K562 (cell line): ENCODE measurements around the gene SLC26A6. TPM values are rescaled to one million over a fixed set of nuclear protein-coding genes. Genes with fewer than 3 reads are reported as not detected.

Experiments used
- ATAC-seq: fragments of 200-7000 bp; cut with Tn5 transposase; 3 replicates; pipeline ENCODE4 v1.9.1; 2020; ENCODE audit warnings: moderate library complexity
- BruUV-seq: library from RNA; stranded (reverse); fragments of 400-500 nt; replicated peaks from 2 replicates; lab custom pipeline; 2021; lab: Mats Ljungman, UMichigan
- CTCF ChIA-PET: fragments of 300-600 bp; formaldehyde crosslinking; extraction: SDS; loops from one replicate; lab custom pipeline; 2021; ENCODE audit warnings: low intra/inter-chr PET ratio; lab: Yijun Ruan, JAX
- POLR2A ChIA-PET: fragments of 300-600, 350-650 bp; sonication (Branson Sonifier 250); formaldehyde crosslinking; extraction: SDS; loops from one replicate; lab custom pipeline; 2021; ENCODE audit warnings: antibody characterized with exemption, inconsistent platforms; lab: Yijun Ruan, JAX
- DNase-seq, 4 experiments: peaks; one replicate each; pipeline versions ENCODE4 v3.0.0 to v3.0.0-alpha.2; 2011 to 2018; ENCODE audit warnings: low spot score in 3 of 4, mixed read lengths in 3 of 4; ENCODE audit errors: extremely low read depth in 1 of 4
- FAIRE-seq: peaks from 2 replicates; lab custom pipeline; 2011; peaks lifted over from hg19 to GRCh38; lab: Jason Lieb, UNC
- H2AFZ ChIP-seq: 2 replicates; pipeline ENCODE4 v1.6.0; 2011; ENCODE audit warnings: low read depth, low read length, control low read depth, inconsistent platforms
- H3K27ac ChIP-seq: fragments of 200-600 bp; 3 replicates; pipeline ENCODE4 v1.8.0; 2011; ENCODE audit warnings: low read depth, mild to moderate bottlenecking, control low read depth, inconsistent platforms, low read length, moderate library complexity, mixed read lengths; ENCODE audit errors: extremely low read depth
- H3K27me3 ChIP-seq, 2 experiments: fragments of 300-600 bp in 1 of 2; 2 replicates in 1 of 2; 3 replicates in 1 of 2; pipeline versions ENCODE4 v1.6.0 to v1.8.0; 2011; ENCODE audit warnings: inconsistent platforms in 2 of 2, low read length in 2 of 2, mild to moderate bottlenecking in 1 of 2, mixed read lengths in 1 of 2, moderate library complexity in 1 of 2; ENCODE audit not compliant: control insufficient read depth in 2 of 2, insufficient read depth in 2 of 2
- H3K36me3 ChIP-seq: fragments of 300-600 bp; 3 replicates; pipeline ENCODE4 v1.8.0; 2011; ENCODE audit warnings: mild to moderate bottlenecking, low read length, inconsistent platforms; ENCODE audit not compliant: control insufficient read depth, insufficient read depth
- H3K4me1 ChIP-seq, 2 experiments: fragments of 200-600 bp in 1 of 2; replicated peaks in 1 of 2; 2 replicates in 1 of 2; 3 replicates in 1 of 2; pipeline versions ENCODE4 v1.5.1 to v1.8.0; 2011; ENCODE audit warnings: inconsistent platforms in 2 of 2, low read length in 2 of 2, mild to moderate bottlenecking in 1 of 2, mixed read lengths in 1 of 2, moderate library complexity in 1 of 2; ENCODE audit not compliant: control insufficient read depth in 2 of 2, insufficient read depth in 2 of 2
- H3K4me2 ChIP-seq: 2 replicates; pipeline ENCODE4 v1.6.1; 2011; ENCODE audit warnings: low read length, control low read depth, inconsistent platforms, mixed read lengths; ENCODE audit not compliant: insufficient read depth
- H3K4me3 ChIP-seq: fragments of 200-600 bp; sonication (generic), shearing (Covaris generic); 2 replicates; pipeline ENCODE4 v1.5.1; 2016; ENCODE audit warnings: control low read depth, inconsistent platforms
- H3K79me2 ChIP-seq: fragments of 200-600 bp; 3 replicates; pipeline ENCODE4 v1.8.0; 2011; ENCODE audit warnings: low read length, inconsistent platforms; ENCODE audit not compliant: control insufficient read depth, insufficient read depth
- H3K9ac ChIP-seq, 2 experiments: 2 replicates each; pipeline versions ENCODE4 v1.6.0 to v1.6.1; 2011; ENCODE audit warnings: low read depth in 2 of 2, low read length in 2 of 2, control low read depth in 1 of 2, inconsistent platforms in 1 of 2, mild to moderate bottlenecking in 1 of 2, mixed read lengths in 1 of 2; ENCODE audit not compliant: insufficient read depth in 1 of 2
- H3K9me1 ChIP-seq: one replicate; pipeline ENCODE4 v1.6.0; 2011; ENCODE audit warnings: inconsistent platforms, mild to moderate bottlenecking, low read length, moderate library complexity; ENCODE audit not compliant: control insufficient read depth, insufficient read depth
- H3K9me3 ChIP-seq: replicated peaks from 2 replicates; pipeline ENCODE4 v1.5.1; 2011; ENCODE audit warnings: low read depth, low read length, inconsistent platforms; ENCODE audit not compliant: control insufficient read depth, insufficient read depth
- H4K20me1 ChIP-seq: replicated peaks from 2 replicates; pipeline ENCODE4 v1.6.1; 2011; ENCODE audit warnings: low read length, inconsistent platforms, mixed read lengths; ENCODE audit not compliant: control insufficient read depth, insufficient read depth
- CTCFL ChIP-seq: IDR thresholded peaks from 2 replicates; pipeline ENCODE4 v1.6.1; 2011; ENCODE audit warnings: borderline replicate concordance, low read depth, mild to moderate bottlenecking, moderate library complexity, low read length; ENCODE audit not compliant: insufficient read depth, poor library complexity, severe bottlenecking
- ETV5 ChIP-seq: sonication (generic); formaldehyde crosslinking; IDR thresholded peaks from 2 replicates; pipeline ENCODE4 v1.4.0; 2020; ENCODE audit warnings: low read depth, mild to moderate bottlenecking, missing genetic modification reagents
- KAT8 ChIP-seq: fragments of 450-650 bp; IDR thresholded peaks from 2 replicates; pipeline ENCODE4 v1.6.1; 2016; ENCODE audit warnings: low read depth, mild to moderate bottlenecking
- MCM5 ChIP-seq: fragments of 450-650 bp; IDR thresholded peaks from 2 replicates; pipeline ENCODE4 v1.6.1; 2016; ENCODE audit warnings: low read depth
- NFIC ChIP-seq: fragments of 450-650 bp; IDR thresholded peaks from 2 replicates; pipeline ENCODE4 v1.6.1; 2017; ENCODE audit warnings: mild to moderate bottlenecking, inconsistent platforms
- TCF7L2 ChIP-seq: fragments of 150-350 bp; IDR thresholded peaks from 2 replicates; pipeline ENCODE4 v1.6.1; 2016; ENCODE audit warnings: low read depth, mild to moderate bottlenecking, low read length, moderate library complexity
- ZNF644 ChIP-seq: fragments of 200-800 bp; sonication (Bioruptor generic); IDR thresholded peaks from 2 replicates; pipeline ENCODE4 v1.6.1; 2016; ENCODE audit warnings: low read depth, missing genetic modification characterization, missing compliant biosample characterization
- WGBS: fragments of 100-300 bp; shearing (Covaris generic); methylation state at CpG from one replicate; pipeline ENCODE4 v1.1.6; 2016; ENCODE audit warnings: low coverage, mixed read lengths; ENCODE audit not compliant: insufficient coverage; ENCODE audit errors: missing lambda C conversion rate; 5-methylcytosine and 5-hydroxymethylcytosine counted together
- in situ Hi-C: fragments of 300-500 bp; cut with MboI; formaldehyde crosslinking; loops from 4 replicates; pipeline ENCODE4 v1.15.0; 2018; ENCODE audit warnings: inconsistent platforms, mixed read lengths
- intact Hi-C: fragments of 100-400 bp; cut with micrococcal nuclease; formaldehyde crosslinking; loops from 2 replicates; pipeline ENCODE4 v1.14.2; 2022
- polyA plus RNA-seq, 8 experiments: library from polyadenylated mRNA; depleted of rRNA in 4 of 8; stranded (reverse) in 5 of 8; unstranded in 3 of 8; fragments of >200 nt; fragmentation: Nextera tagmentation in 2 of 8; fragmentation: Illumina TruSeq in 1 of 8; extraction: Ambion mirVana in 2 of 8; extraction: Trizol in 1 of 8; gene quantifications; 2 replicates each; pipeline versions ENCODE4 v1.2.1 to v1.2.3, GENCODE V29; 2011 to 2014; ENCODE audit warnings: inconsistent platforms in 1 of 8, missing spikeins in 1 of 8
- total RNA-seq, 7 experiments: library from RNA; depleted of rRNA in 6 of 7; stranded (reverse); fragments of >200 nt in 6 of 7; fragmentation: Illumina TruSeq in 2 of 7; extraction: Trizol in 2 of 7; gene quantifications; 2 replicates each; pipeline versions ENCODE4 v1.2.1 to v1.2.3, GENCODE V29; 2011 to 2021; ENCODE audit warnings: low replicate concordance in 1 of 7
- TF ChIP-seq, protein P1 (sequence below): fragments of 250-450 bp; sonication (Bioruptor Pico); IDR thresholded peaks from 2 replicates; pipeline ENCODE4 v1.8.0; 2021; ENCODE audit warnings: moderate library complexity, mild to moderate bottlenecking, inconsistent platforms

SLC26A6 gene
- total and polyA plus RNA-seq, 9 of the 15 experiments (the other 6 are each of a cell fraction or from before 2014, with no cell fraction given), result 2.1 to 27.2 (median 14.8) TPM

GRCh38 chr3:48607519-48607918 lies 27.7 kb downstream of the SLC26A6 start:
- H3K4me3 ChIP-seq, result no peak overlapping the region
- TF ChIP-seq, protein P1, sequence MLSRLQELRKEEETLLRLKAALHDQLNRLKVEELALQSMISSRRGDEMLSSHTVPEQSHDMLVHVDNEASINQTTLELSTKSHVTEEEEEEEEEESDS, result no peak
- TF ChIP-seq CTCFL (no peak), ETV5 (CRISPR knock-in tag) (no peak), KAT8 (no peak), ZNF644 (tag) (no peak), NFIC (no peak), TCF7L2 (no peak), MCM5 (no peak)
- no peaks in the 10 kb centered on the region for H4K20me1 ChIP-seq
- H3K36me3 ChIP-seq, result peaks cover 55% of the 10 kb centered on the region; the same call in 2 of the 3 replicates
- no peak for ATAC-seq
- peaks cover 30% of the 10 kb centered on the region for H3K79me2 ChIP-seq
- no TSS peak for BruUV-seq
- peaks cover 4 to 13% of the 10 kb centered on the region in 2 experiments; a peak in 2 of 5 replicates for H3K4me1 ChIP-seq
- H3K9me3 ChIP-seq, result no peaks in the 10 kb centered on the region
- H3K4me2 ChIP-seq, result no peak overlapping the region
- DNase-seq, result no peak
- WGBS, result 92% methylated on average over 5 of the region's 5 CpGs
- intact Hi-C loops, result no loop called here
- POLR2A ChIA-PET, result no interaction called here
- no peaks in the 10 kb centered on the region for H3K27me3 ChIP-seq
- H2AFZ ChIP-seq, result no peak overlapping the region
- CTCF ChIA-PET, result no interaction called here
- FAIRE-seq, result no peak
- H3K27ac ChIP-seq, result no peak overlapping the region
- H3K9me1 ChIP-seq, result no peaks in the 10 kb centered on the region
- H3K9ac ChIP-seq, result no peak overlapping the region
- in situ Hi-C loops, result no loop called here
